ENCODE measurements around the gene SBF1.

The SBF1 gene

DNA sequence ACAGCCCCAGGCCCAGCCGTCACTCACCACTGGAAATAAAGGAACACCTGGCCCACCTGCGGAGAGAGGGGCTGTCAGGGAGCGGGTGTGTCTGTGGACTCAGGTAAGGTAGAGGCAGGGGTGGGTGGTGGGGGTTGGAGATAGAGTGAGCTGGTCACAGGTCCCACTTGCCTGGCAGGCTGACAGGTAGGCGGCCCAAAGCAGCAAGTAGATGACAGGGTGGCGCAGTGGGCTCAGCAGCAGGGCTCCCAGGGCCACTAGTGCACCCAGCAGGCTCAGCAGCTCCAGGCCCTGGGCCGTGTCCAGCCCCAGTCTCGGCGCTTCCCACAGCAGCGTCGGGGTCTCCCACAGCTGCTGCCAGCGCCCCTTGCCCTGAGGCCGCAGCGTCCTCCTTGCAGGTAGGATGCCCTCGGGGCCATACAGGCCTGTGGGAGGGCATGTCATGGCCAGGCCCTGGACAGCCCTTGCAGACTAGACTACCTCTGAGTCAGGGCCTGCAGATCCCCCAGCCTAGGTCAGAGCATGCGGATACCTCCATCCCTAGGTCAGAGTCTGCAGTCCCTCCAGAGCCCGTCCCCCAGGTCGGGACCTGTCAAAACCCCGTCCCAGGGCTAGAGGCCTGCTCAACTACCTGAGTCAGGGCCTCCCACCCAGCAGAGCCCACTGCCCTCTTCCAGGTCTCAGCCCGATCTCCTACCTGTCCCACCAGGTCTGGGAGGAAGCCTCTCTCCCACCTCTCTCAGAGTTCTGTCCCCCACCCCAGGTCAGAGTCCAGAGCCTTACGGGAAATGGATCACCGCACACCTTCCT, 32.0 kb upstream of the SBF1 start:
- no peak for DNase-seq (ENCODE audit: low read depth)

DNA sequence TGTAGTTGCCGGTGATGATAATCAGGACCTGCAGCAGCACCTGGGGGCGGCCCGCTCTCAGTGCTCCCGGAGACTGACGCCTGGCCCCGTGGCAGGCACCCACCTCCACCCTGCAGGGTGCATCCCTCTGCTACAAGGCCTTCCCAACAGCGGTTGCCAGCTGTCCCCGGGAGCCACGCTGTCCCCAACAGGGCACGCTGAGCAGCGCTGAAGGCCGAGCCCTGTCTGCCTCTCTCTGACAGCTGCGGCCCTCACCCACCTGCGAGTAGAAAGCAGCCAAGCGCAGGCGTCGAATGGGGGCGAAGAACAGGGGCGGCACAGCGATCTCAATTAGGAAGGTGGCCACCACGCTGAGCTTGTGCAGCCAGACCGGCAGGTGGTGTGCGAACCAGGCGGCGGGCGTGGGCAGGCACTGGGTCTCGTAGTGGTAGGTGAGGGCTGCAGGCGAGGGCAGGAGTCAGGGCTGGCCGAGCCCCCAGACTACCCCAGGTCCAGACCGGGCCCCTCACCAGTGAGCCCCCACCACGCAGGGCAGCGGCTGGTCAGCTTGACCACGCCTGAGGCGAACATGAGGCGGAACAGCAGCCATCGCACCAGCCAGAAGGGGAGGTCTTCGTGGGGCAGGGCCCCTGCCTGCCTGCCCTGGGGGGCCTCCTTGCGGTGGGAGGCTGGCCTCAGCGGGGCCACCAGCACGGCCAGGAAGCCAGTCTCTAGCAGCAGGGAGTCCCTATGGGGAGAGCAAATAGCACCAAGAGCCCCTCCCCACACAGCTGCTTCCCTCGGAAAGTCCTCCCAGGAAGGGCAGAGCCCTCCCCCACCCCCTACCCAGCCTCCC, 31.2 kb upstream of the SBF1 start:
- no peak for DNase-seq (ENCODE audit: low read depth)

DNA sequence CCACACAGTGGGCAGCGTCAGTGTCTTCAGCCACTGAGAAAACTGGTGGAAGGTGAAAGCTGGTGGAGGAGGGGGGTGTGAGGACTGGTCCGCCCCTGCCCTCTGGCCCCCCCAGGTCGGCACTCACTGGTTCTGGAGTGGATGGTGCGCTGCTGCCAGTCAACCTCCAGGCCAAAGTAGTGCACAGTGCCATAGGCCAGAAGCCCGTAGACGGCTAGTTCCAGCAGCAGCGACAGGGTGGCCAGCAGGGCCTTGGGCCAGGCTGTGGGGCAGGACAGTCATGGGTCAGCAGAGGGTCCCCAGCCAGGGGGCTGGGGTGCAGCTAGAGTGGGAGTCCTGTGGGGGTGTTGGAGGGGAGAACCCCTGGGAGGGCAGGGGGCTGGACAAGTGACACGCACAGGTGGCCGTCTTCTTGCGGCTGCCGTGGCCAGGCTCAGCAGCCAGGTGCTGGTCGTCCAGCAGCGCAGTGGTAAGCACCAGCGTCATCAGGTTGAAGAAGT, 30.5 kb upstream of the SBF1 start:
- no peak for DNase-seq (ENCODE audit: low read depth)

DNA sequence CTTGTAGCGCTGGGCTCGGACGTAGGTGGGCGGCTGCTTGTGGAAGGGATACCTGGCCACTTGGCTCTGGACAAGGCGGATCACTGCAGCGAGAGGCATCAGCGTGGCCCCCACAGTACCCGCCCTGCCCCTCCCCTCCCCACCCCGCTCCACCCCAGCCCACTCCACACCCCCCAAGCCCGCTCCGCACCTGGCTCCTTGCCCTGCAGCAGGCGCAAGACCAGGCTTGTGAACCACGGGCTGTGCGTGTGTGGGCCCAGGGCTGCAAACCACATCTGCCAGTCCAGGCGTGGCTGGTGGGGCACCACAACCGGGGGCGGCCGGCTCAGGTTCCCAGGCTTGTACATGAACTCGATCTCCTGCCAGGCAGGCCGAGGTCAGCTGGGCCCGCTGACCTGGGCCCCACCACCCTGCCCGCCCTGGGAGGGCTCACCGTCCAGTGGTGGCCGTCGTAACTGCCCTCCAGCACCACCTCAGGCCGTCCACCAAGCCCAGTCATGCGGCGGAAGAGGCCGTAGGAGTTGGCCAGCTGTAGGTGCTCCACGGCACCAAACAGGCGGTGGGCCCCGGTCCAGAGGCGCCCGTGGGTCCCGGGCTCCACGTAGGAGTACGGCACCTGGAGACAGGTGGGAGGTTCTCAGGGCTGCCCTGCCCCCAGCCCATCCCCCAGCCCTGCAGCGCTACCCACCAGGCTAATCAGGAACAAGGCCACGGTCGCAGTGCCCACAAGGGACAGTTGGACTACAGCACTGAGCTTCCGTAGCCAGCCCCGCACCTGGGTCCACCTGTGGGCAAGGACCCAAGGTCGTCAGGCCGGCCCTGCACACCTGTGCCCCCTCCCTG, 29.8 kb upstream of the SBF1 start:
- DNase-seq (ENCODE audit: low read depth), result no peak

DNA sequence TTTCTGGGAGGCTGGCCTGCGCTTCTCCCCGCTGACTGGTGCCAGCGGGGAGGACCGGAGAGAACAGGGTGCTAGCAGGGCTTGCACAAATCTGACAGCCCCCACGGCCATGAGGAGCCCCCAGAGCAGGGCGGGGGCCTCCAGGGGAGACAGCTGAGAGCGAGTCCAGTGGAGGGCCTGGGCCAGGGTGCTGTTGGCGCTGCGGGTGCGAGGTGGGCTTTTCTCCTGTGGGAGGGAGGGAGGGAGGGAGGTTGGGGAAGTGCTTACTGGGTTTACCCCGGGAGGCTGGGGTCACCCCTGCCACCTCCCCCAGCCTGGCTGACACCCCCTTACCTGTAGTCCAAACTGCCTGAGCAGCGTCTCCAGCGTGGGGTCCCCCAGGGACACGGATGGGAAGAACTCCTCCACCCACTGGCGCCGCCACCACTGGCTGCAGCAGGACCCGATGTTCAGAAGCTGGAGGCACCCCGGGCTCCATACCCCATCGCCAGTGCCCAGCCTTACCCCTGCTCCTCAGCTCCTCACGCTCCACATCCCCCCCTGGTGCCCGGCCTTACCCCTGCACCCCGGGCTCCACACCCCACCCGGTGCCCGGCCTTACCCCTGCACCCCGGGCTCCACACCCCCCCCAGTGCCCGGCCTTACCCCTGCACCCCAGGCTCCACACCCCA, 28.8 kb upstream of the SBF1 start:
- no peak for DNase-seq (ENCODE audit: low read depth)

DNA sequence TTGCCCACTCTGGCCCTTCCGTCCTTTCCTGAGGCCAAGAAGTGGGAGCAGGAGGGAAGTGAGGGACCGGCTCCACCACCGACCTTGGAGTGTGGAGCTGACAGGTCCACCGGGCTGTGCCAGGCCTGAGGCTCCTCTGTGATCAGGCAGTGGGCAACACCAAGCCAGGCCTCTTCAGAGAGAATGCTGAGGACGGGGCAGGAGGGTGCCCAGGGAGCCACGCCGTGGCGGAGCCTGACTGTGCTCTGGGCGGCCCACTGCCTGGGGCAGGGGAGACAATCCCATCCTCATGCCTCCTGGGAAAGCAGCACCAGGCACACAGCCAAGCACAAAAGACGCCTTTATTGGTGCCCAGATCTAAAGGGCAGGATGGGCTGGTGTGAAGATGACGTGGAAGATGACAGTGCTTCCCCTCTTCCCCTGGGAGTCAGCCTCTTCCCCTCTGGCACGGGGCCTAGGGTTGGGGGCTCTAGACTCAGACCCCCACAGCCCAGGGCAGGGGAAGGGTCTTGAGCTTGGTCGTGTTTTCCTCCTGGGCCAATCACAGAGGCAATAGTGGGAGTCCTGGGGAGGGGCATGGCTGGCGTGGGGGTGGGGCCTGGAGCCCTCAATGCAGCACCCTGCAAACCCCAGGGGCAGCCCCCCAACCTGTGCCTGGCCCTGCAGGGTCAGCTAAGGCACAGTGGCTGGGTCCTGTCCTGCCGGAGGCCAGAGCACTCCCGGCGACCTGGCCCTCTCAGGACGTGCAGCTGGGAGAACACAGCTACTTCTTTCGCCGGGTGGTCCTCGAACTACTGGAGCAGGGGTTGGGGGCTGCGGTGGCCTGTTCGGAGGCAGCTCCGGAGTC, 28.0 kb upstream of the SBF1 start:
- no peak for DNase-seq (ENCODE audit: low read depth)

DNA sequence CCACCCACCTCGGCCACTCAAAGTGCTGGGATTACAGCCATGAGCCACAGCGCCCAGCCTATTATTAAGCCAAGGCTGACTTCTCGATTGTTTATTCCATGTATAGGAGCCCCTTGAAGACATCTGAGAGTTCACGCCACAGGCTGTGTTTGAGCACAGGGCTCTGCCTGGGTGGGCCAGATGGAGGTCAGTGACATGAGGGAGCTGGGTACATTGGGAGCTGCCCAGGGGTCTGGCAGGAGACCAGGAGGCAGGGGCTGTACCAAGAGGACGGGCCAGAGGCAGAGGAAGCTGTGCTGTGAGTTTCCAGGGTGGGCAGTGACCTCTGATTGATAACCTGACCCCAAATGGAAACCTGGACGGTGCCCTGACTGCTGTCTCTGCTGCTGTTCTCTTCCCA, 27.3 kb upstream of the SBF1 start:
- no peak for DNase-seq (ENCODE audit: low read depth)

DNA sequence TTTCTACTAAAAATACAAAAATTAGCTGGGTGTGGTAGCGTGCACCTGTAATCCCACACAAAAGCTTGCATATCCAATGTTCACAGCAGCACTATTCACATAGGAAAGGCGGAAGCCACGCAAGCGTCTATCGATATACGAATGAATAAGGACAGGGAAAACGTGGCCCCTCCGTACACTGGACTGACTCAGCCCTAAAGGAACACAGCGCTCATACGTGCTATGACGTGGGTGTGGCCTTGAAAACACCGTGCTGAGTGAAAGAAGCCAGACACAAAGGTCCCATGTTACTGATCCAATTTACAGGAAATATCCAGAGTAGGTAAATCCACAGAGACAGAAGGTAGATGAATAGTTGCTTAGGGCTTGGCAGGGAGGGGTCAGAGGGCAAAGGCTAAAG, 25.6 kb upstream of the SBF1 start:
- DNase-seq (ENCODE audit: low read depth), result no peak

DNA sequence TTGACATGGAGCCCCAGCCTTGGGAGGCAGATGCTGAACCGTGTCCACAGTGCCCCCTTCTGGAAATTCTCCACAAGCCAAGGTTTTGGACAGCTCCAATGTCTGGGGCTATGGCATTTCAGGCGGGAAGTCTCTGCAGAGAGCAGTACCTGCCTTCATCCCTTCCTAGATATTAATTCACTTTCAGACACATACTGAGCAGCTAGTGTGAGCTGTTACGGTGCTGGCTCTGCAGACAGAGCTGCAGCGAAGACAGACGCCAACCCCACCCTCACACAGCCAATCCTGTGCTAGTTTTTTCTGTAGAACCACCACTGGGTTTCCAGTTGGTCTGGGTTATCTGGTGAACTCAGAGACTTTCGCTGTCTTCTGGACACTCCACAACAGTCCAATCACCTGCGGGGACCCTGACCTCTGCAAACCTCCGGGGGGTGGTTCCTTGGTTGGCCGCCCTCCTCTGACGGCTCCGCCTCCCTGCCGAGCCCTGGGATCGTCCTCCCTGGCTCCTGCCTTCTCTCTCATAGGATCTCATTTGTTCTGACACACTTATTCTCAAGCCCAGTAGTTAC, 23.6 kb upstream of the SBF1 start:
- no peak for DNase-seq (ENCODE audit: low read depth)

DNA sequence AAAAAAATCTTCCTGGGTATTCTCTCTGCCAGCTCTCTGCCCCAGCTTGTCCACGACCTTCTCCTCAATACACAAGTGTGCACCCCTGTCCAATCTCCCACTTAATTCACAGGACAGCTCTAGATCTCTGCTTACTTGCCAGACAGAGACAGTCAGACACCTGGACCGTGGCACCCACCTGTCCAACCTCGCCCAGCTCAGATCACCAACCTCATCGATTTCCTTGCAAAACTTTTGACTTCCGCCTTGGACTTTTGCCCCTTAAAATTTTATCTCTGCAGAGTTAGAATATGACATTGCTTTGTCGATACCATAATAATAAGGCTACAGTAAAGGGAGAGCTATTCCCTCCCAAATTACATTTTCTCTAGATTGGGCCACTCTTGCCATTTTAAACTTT, 22.3 kb upstream of the SBF1 start:
- no peak for DNase-seq (ENCODE audit: low read depth)

DNA sequence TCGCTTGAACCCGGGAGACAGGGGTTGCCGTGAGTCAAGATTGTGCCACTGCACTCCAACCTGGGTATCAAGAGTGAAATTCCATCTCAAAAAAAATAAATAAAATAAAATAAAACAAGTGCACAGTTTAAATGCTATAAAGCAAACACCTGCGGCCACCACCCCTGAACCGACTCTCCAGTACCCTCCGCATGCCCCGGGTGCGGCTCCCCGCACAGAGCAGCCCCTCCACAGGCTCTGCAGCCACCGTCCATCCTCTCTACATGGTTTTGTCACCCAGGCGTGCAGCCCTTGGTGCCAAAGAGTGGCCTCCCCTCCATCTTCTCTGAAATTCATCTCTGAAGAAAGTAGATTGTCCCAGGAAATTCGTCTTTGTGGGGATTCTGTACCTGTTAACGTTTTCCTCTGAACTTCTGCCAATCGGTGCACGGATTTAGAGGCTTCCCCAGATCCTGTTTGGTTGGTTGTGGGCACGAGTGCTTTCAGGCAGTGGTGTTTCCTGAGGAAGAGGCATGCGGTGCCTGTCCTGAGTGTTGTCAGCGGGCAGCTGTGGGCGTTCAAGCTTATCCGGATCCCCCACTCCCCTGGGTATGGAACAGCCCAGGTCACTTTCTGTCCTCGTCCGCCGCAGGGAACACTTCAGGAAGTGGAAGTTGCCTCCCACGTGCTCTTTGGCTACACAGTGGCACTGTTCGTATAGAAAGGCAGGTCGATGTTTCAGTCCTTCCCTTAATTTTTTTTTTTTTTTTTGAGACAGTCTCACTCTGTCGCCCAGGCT, 15.9 kb upstream of the SBF1 start:
- no peak for DNase-seq (ENCODE audit: low read depth)

DNA sequence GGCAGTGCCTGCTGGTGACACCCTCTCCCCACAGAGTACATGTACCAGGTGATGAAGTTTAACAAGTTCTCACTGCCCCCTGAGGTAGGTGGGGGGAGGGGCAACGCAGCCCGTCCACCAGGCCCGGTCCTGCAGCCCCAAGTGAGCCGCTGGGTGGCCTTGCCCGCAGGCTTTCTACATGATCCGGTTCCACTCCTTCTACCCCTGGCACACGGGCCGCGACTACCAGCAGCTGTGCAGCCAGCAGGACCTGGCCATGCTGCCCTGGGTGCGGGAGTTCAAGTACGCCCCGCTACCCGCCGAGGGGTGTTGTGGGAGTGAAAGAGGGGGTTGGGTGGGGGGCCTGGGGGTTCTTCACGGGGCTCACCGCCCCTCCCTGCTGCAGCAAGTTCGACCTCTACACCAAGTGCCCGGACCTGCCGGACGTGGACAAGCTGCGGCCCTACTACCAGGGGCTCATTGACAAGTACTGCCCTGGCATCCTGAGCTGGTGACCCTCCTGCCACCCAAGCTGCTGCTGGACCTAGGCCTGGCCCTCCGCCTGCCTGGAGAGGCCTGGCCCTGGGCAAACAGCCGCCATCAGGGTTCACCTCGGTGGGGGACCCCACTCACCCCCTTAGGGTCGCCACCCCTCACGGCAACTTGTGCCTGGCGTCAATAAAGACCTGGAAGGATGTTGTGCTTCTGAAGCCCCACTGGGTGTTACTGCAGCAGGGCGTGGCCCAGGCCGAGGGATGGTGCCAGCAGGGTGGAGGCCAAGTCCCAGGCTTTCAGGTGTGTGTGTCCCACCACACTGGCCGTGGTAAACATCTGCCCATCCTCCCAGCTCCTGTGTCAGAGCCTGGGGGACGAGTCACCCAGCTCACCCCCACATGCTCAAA, 14.8 kb upstream of the SBF1 start:
- DNase-seq (ENCODE audit: low read depth), result no peak

DNA sequence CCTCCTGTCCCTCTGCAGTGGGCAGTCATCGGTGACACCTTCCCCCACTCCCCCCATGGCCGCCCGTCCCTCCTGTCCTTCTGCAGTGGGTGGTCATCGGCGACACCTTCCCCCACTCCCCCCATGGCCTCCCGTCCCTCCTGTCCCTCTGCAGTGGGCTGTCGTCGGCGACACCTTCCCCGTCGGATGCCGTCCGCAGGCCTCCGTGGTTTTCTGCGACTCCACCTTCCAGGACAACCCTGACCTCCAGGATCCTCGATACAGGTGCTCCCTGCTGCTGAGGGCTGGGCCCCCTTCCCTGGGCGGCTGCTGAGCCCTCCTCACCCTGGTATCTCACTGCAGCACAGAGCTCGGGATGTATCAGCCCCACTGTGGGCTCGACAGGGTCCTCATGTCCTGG, 14.1 kb upstream of the SBF1 start:
- no peak for DNase-seq (ENCODE audit: low read depth)

DNA sequence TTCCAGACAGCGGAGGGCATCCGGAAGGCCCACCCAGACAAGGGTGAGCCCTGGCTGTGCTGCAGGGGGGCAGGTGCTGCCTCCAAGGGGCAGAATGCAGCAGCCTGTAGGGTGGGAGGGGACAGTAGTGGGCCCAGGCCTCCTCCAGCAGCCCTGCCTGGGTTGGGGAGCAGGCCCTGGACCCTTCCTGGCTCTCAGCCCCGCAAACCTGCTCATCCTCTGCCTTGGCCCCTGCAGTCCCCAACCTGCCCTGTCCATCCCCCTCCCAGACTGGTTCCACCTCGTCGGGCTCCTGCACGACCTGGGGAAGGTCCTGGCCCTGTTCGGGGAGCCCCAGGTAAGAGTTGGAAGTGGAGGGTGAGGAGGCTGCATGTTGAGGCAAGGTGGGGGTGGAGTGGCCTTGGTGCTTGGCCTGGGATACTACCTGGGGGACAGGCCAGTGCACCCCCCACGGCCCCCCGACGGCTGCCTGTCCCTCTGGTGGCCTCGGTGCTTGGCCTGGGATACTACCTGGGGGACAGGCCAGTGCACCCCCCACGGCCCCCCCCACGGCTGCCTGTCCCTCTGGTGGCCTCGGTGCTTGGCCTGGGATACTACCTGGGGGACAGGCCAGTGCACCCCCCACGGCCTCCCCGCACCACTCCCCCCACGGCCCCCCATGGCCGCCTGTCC, 13.3 kb upstream of the SBF1 start:
- DNase-seq (ENCODE audit: low read depth), result no peak

DNA sequence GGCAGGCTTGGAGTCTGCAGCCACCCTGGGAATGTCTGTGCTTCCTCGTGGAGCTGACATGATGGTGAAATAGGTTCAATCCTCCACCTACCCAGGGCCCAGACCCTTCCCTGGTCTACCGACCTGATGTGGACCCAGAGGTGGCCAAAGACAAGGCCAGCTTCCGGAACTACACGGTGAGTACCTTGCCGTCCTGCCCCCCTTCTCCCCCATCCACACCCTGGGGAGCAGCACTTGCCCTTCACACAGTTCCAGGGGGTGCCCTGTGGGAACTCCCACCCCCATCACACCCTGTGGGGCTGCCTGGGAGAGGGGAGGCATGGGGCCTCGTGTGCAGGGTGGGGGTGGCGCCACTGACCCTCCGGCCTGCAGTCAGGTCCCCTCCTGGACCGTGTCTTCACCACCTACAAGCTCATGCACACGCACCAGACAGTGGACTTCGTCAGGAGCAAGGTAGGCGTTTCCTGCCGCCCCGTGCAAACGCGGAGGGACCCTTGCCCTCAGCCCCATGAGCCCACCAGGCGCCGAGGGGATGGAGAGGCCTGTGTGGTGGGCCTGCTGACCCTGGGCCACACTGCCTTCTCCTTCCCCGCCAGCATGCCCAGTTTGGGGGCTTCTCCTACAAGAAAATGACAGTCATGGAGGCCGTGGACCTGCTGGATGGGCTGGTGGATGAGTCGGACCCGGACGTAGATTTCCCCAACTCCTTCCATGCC, 12.6 kb upstream of the SBF1 start:
- no peak for DNase-seq (ENCODE audit: low read depth)

DNA sequence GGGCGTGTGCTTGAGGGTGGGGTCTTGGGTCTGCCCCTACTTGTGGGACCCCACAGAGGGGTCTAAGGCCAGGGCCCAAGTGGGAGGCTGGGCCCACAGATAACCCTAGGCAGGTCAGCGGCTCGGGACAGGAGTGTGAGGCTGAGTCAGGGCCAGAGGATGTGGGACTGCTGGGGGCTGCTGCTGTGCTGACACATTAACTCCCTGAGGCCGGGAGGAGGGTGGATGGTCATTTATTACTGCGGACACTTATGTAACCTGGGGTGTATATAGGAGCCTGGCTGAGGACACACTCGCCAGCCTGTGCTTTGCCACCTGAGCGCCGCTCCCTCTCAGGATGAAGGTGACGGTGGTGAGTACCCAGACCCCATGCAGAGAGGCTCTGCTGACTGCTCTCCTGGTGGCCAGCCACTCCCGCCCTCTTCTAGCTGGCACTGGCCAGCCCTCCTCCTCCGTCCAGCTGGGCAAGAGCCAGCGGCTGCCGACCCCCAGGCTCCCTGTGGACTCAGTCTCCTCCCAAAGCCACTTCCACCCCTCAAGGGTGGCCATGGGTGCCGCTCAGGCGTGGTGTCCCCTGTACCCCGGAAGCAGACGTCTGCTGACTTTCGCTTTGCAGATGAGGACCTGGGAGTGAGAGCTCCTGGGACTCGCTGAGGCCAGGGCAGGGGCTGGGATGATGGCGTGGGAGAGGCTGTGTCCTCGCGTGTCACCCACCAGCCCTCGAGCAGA, 11.9 kb upstream of the SBF1 start, which contains the start of gene MIOX:
TSS of gene MIOX (plus strand) at position 299 of the 729 bp plus-strand sequence. CDS start at position 338, 39 bp downstream.
- DNase-seq (ENCODE audit: low read depth), result no peak
